IPS DF 6.9 (cell line): ENCODE results near the gene UCHL3.

ENCODE experiments used
- DNase-seq: peaks from one replicate; pipeline ENCODE4 v3.0.0-alpha.2; 2013; ENCODE audit warnings: low read depth, low spot score
- H3K27ac ChIP-seq: one replicate; pipeline ENCODE4 v1.5.1; 2013; ENCODE audit warnings: low read length, control low read depth
- H3K27me3 ChIP-seq: 2 replicates; pipeline ENCODE4 v1.6.1; 2013; ENCODE audit warnings: mild to moderate bottlenecking, low read length; ENCODE audit not compliant: control insufficient read depth, insufficient read depth
- H3K36me3 ChIP-seq: 2 replicates; pipeline ENCODE4 v1.6.1; 2013; ENCODE audit warnings: low read length; ENCODE audit not compliant: control insufficient read depth, insufficient read depth
- H3K4me1 ChIP-seq: 2 replicates; pipeline ENCODE4 v1.6.1; 2013; ENCODE audit warnings: low read length; ENCODE audit not compliant: control insufficient read depth, insufficient read depth
- H3K4me3 ChIP-seq: 2 replicates; pipeline ENCODE4 v1.5.1; 2013; ENCODE audit warnings: mild to moderate bottlenecking, low read length
- H3K9me3 ChIP-seq: 2 replicates; pipeline ENCODE4 v1.6.1; 2013; ENCODE audit warnings: low read length, inconsistent platforms; ENCODE audit not compliant: control insufficient read depth, insufficient read depth
- WGBS: extraction: QIAGEN DNeasy Blood & Tissue Kit; methylation state at CpG from one replicate; pipeline ENCODE4 v1.1.7; 2013; ENCODE audit warnings: mixed read lengths, missing lambda C conversion rate; ENCODE audit not compliant: insufficient read length, insufficient coverage; 5-methylcytosine and 5-hydroxymethylcytosine counted together

UCHL3 gene

GRCh38 chr13:75643693-75644092, 94.1 kb downstream of the UCHL3 start:
- no peak overlapping the region for H3K4me3 ChIP-seq
- H3K9me3 ChIP-seq = no peaks in the 10 kb centered on the region
- no peaks in the 10 kb centered on the region for H3K27me3 ChIP-seq
- H3K27ac ChIP-seq = no peak overlapping the region
- DNase-seq = no peak
- peaks cover 1% of the 10 kb centered on the region for H3K4me1 ChIP-seq
- H3K36me3 ChIP-seq = no peaks in the 10 kb centered on the region

GRCh38 chr13:75645141-75645540, 95.5 kb downstream of the UCHL3 start:
- no peak for DNase-seq
- Histone ChIP-seq H3K9me3 (no peaks in the 10 kb centered on the region), H3K4me3 (no peak overlapping the region), H3K36me3 (no peaks in the 10 kb centered on the region), H3K27ac (no peak overlapping the region), H3K4me1 (peaks cover 1% of the 10 kb centered on the region), H3K27me3 (no peaks in the 10 kb centered on the region)
- no CpG with 5 or more reads among the region's 3 CpGs for WGBS

- no peaks in the 10 kb centered on the region for H3K4me1 ChIP-seq
- no peaks in the 10 kb centered on the region for H3K27me3 ChIP-seq
- DNase-seq = no peak
- no peak overlapping the region for H3K27ac ChIP-seq
- H3K36me3 ChIP-seq = no peaks in the 10 kb centered on the region
- no peaks in the 10 kb centered on the region for H3K9me3 ChIP-seq
- H3K4me3 ChIP-seq = no peak overlapping the region
- no CpG with 5 or more reads among the region's 1 CpG for WGBS
Measured at GRCh38 chr13:75647126-75647784, 97.7 kb downstream of the UCHL3 start.

- no CpG with 5 or more reads among the region's 2 CpGs for WGBS
- H3K4me3 ChIP-seq = no peak overlapping the region
- H3K4me1 ChIP-seq = no peaks in the 10 kb centered on the region
- H3K27ac ChIP-seq = no peak overlapping the region
- no peaks in the 10 kb centered on the region for H3K27me3 ChIP-seq
- H3K36me3 ChIP-seq = no peaks in the 10 kb centered on the region
- H3K9me3 ChIP-seq = no peaks in the 10 kb centered on the region
- no peak for DNase-seq
Measured at GRCh38 chr13:75648446-75648845, 98.9 kb downstream of the UCHL3 start.

- Histone ChIP-seq H3K27me3 (no peaks in the 10 kb centered on the region), H3K36me3 (no peaks in the 10 kb centered on the region), H3K9me3 (no peaks in the 10 kb centered on the region), H3K4me3 (no peak overlapping the region), H3K27ac (no peak overlapping the region), H3K4me1 (no peaks in the 10 kb centered on the region)
- no CpG with 5 or more reads among the region's 2 CpGs for WGBS
- no peak for DNase-seq
Measured at GRCh38 chr13:75651013-75651412, 101.4 kb downstream of the UCHL3 start.

- no peaks in the 10 kb centered on the region for H3K4me1 ChIP-seq
- DNase-seq = no peak
- no peak overlapping the region for H3K27ac ChIP-seq
- WGBS = no CpG with 5 or more reads among the region's 2 CpGs
- H3K4me3 ChIP-seq = no peak overlapping the region
- no peaks in the 10 kb centered on the region for H3K9me3 ChIP-seq
- H3K27me3 ChIP-seq = no peaks in the 10 kb centered on the region
- H3K36me3 ChIP-seq = no peaks in the 10 kb centered on the region
Measured at GRCh38 chr13:75652726-75653125, 103.1 kb downstream of the UCHL3 start.
